Keratinocyte (primary cell): ENCODE results near the gene EFCAB13. TPM values are rescaled to one million over a fixed set of nuclear protein-coding genes. Genes with fewer than 3 reads are reported as not detected.

Experiments used
- DNase-seq: peaks from one replicate; pipeline ENCODE4 v3.0.0-alpha.2; 2011; ENCODE audit warnings: low read depth, missing footprints, low spot score
- FAIRE-seq: peaks from 2 replicates; lab custom pipeline; 2011; peaks lifted over from hg19 to GRCh38; lab: Jason Lieb, UNC
- H2AFZ ChIP-seq: 2 replicates; pipeline ENCODE4 v1.6.0; 2012; ENCODE audit warnings: low read length, control low read depth, inconsistent platforms; ENCODE audit not compliant: control insufficient read depth
- H3K27ac ChIP-seq: 2 replicates; pipeline ENCODE4 v1.5.1; 2011; ENCODE audit warnings: low read length; ENCODE audit not compliant: control insufficient read depth, insufficient read depth
- H3K27me3 ChIP-seq: 3 replicates; pipeline ENCODE4 v1.6.0; 2011; ENCODE audit warnings: low read length; ENCODE audit not compliant: control insufficient read depth, insufficient read depth; ENCODE audit errors: extremely low read depth
- H3K36me3 ChIP-seq, 2 experiments: 2 replicates in 1 of 2; 3 replicates in 1 of 2; pipeline ENCODE4 v1.5.1; 2011; ENCODE audit warnings: low read length in 2 of 2, mild to moderate bottlenecking in 1 of 2; ENCODE audit not compliant: control insufficient read depth in 2 of 2, insufficient read depth in 2 of 2; ENCODE audit errors: extremely low read depth in 1 of 2
- H3K4me1 ChIP-seq: 3 replicates; pipeline ENCODE4 v1.5.1; 2011; ENCODE audit warnings: low read length; ENCODE audit not compliant: control insufficient read depth, insufficient read depth; ENCODE audit errors: extremely low read depth
- H3K4me2 ChIP-seq: 3 replicates; pipeline ENCODE4 v1.6.0; 2011; ENCODE audit warnings: low read depth, low read length; ENCODE audit not compliant: control insufficient read depth, insufficient read depth; ENCODE audit errors: extremely low read depth
- H3K4me3 ChIP-seq, 3 experiments: fragments of 200-600 bp in 1 of 3; sonication (generic) in 1 of 3; 2 replicates in 2 of 3; 3 replicates in 1 of 3; pipeline ENCODE4 v1.5.1; 2011 to 2016; ENCODE audit warnings: low read length in 3 of 3, mild to moderate bottlenecking in 3 of 3, control low read depth in 2 of 3, inconsistent platforms in 1 of 3, low read depth in 1 of 3, mixed read lengths in 1 of 3, mixed run types in 1 of 3, moderate library complexity in 1 of 3; ENCODE audit not compliant: control insufficient read depth in 2 of 3, insufficient read depth in 2 of 3; ENCODE audit errors: extremely low read depth in 1 of 3
- H3K79me2 ChIP-seq: 2 replicates; pipeline ENCODE4 v1.6.0; 2012; ENCODE audit warnings: low read length; ENCODE audit not compliant: control insufficient read depth, insufficient read depth
- H3K9ac ChIP-seq: 3 replicates; pipeline ENCODE4 v1.6.0; 2011; ENCODE audit warnings: low read length; ENCODE audit not compliant: control insufficient read depth, insufficient read depth; ENCODE audit errors: extremely low read depth
- H3K9me1 ChIP-seq: 3 replicates; pipeline ENCODE4 v1.6.0; 2011; ENCODE audit warnings: low read length; ENCODE audit not compliant: control insufficient read depth, insufficient read depth; ENCODE audit errors: extremely low read depth
- H3K9me3 ChIP-seq: 2 replicates; pipeline ENCODE4 v1.5.1; 2012; ENCODE audit warnings: low read depth, low read length; ENCODE audit not compliant: control insufficient read depth
- H4K20me1 ChIP-seq: 3 replicates; pipeline ENCODE4 v1.6.0; 2011; ENCODE audit warnings: low read length; ENCODE audit not compliant: control insufficient read depth, insufficient read depth; ENCODE audit errors: extremely low read depth
- CTCF ChIP-seq, 3 experiments: IDR thresholded peaks in 1 of 3; conservative IDR thresholded peaks in 1 of 3; optimal IDR thresholded peaks in 1 of 3; 2 replicates in 2 of 3; 3 replicates in 1 of 3; pipeline versions ENCODE3 to v1.5.1; 2011; ENCODE audit warnings: low read length in 3 of 3, mild to moderate bottlenecking in 3 of 3, moderate library complexity in 2 of 3, control low read depth in 1 of 3, inconsistent platforms in 1 of 3; ENCODE audit not compliant: insufficient read depth in 2 of 3; ENCODE audit errors: extremely low read depth in 1 of 3
- EZH2 ChIP-seq: IDR thresholded peaks from one replicate; pipeline ENCODE4 v1.6.1; 2012; ENCODE audit warnings: inconsistent platforms, mild to moderate bottlenecking, low read length, moderate library complexity
- dilution Hi-C: fragments of 300-500 bp; cut with MboI; formaldehyde crosslinking; loops from one replicate; pipeline ENCODE4 v1.7.0; 2020; ENCODE audit warnings: low sequenced_read_pairs; ENCODE audit not compliant: extremely low pct_ligation_motif_present
- polyA plus RNA-seq, 5 experiments: library from polyadenylated mRNA; depleted of rRNA in 3 of 5; stranded (reverse) in 3 of 5; stranded (forward) in 1 of 5; unstranded in 1 of 5; fragments of >200 nt; gene quantifications; 1 replicate in 1 of 5; 2 replicates in 3 of 5; 3 replicates in 1 of 5; pipeline versions ENCODE4 v1.2.1 to v1.2.3, GENCODE V29; 2011 to 2012; ENCODE audit warnings: missing spikeins in 2 of 5, low read depth in 1 of 5, low replicate concordance in 1 of 5

EFCAB13 gene
- polyA plus RNA-seq, 1 donor (not counting 4 experiments of a cell fraction or from before 2014, with no cell fraction given) = 0.63 TPM

DNA sequence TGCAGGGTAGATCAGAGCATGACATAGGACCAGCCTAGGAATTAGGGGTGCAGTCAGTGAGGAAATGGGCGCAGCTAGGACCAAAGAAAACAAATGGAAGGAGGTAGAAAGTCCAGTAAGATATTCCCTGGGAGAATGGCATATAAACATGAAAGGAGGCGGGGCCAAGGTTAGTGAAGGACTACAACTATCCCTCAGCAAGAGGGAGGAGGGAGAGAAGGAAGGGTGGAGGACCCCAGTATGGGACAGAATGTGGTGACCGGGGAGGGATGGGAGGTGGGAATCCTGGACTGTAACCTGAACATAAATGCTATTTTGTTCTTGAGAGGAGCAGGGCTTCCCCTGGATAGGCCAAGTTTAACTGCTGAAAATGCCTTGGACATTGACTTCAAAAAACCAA is 47.3 kb upstream of the EFCAB13 start:
- Histone ChIP-seq H3K9me1 (no peaks in the 10 kb centered on the region), H3K27ac (no peak overlapping the region), H2AFZ (no peak overlapping the region), H4K20me1 (no peaks in the 10 kb centered on the region), H3K79me2 (no peaks in the 10 kb centered on the region), H3K9ac (no peak overlapping the region), H3K27me3 (peaks cover 16% of the 10 kb centered on the region), H3K9me3 (no peaks in the 10 kb centered on the region), H3K4me1 (peaks cover 7% of the 10 kb centered on the region), H3K4me2 (no peak overlapping the region), H3K4me3 (no peak overlapping the region), H3K36me3 (no peaks in the 10 kb centered on the region)
- no peak for TF ChIP-seq CTCF (optimal IDR thresholded peaks at IDR 0.05 in 1 of 3, IDR thresholded peaks at IDR 0.05 in 1 of 3, conservative IDR thresholded peaks at IDR 0.05 in 1 of 3; ENCODE audit: extremely low read depth in 1 of 3, insufficient read depth in 2 of 3, low read length in 3 of 3)
- no peak for TF ChIP-seq EZH2
- dilution Hi-C loops = no loop called here
- FAIRE-seq (no peak), DNase-seq (no peak)

DNA sequence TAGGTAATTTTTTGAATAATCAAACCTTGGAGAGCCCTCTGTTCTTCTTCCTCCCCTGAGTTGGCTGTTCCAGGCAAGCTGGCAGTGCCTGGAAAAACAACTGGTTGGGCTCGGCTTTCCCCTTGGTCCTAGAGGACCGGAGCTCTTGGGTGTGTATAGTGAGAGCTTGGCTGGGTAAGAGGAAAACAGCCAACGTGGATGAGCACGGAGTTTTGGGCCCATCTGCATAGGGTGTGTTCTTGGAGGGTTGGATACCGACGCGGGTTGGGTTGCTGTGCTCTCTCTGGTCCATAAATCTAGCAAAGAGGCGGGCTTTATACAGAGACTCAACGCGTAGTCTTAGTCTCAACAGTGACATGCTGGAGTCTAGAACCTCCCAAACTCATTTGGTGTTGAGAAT is 46.9 kb upstream of the EFCAB13 start:
- Histone ChIP-seq H3K79me2 (no peaks in the 10 kb centered on the region), H3K27ac (no peak overlapping the region), H3K4me1 (peaks cover 7% of the 10 kb centered on the region), H2AFZ (no peak overlapping the region), H3K4me3 (no peak overlapping the region), H4K20me1 (no peaks in the 10 kb centered on the region), H3K36me3 (no peaks in the 10 kb centered on the region), H3K4me2 (no peak overlapping the region), H3K9me1 (no peaks in the 10 kb centered on the region), H3K9me3 (no peaks in the 10 kb centered on the region), H3K27me3 (peaks cover 16% of the 10 kb centered on the region), H3K9ac (no peak overlapping the region)
- FAIRE-seq (peak; percentile 66), DNase-seq (no peak)
- TF ChIP-seq EZH2 (no peak), CTCF (optimal IDR thresholded peaks at IDR 0.05 in 1 of 3, IDR thresholded peaks at IDR 0.05 in 1 of 3, conservative IDR thresholded peaks at IDR 0.05 in 1 of 3; ENCODE audit: extremely low read depth in 1 of 3, insufficient read depth in 2 of 3, low read length in 3 of 3) (no peak)
- dilution Hi-C loops = no loop called here
